ENCODE results near the gene MACROD1.

GRCh38 chr11:64001484-64002420 is 164.2 kb downstream of the MACROD1 start:
- TF ChIP-seq, protein P1, sequence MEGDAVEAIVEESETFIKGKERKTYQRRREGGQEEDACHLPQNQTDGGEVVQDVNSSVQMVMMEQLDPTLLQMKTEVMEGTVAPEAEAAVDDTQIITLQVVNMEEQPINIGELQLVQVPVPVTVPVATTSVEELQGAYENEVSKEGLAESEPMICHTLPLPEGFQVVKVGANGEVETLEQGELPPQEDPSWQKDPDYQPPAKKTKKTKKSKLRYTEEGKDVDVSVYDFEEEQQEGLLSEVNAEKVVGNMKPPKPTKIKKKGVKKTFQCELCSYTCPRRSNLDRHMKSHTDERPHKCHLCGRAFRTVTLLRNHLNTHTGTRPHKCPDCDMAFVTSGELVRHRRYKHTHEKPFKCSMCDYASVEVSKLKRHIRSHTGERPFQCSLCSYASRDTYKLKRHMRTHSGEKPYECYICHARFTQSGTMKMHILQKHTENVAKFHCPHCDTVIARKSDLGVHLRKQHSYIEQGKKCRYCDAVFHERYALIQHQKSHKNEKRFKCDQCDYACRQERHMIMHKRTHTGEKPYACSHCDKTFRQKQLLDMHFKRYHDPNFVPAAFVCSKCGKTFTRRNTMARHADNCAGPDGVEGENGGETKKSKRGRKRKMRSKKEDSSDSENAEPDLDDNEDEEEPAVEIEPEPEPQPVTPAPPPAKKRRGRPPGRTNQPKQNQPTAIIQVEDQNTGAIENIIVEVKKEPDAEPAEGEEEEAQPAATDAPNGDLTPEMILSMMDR (IDR thresholded peaks at IDR 0.05; ENCODE audit: extremely low read depth in 1 of 2, insufficient read depth in 1 of 2, low read depth in 1 of 2, low read length in 2 of 2): no peak
- peak; percentile 44 for TF ChIP-seq POLR2A (IDR thresholded peaks at IDR 0.05; ENCODE audit: low read depth, low read length)
- TF ChIP-seq EZH2 (IDR thresholded peaks at IDR 0.05; ENCODE audit: borderline replicate concordance, low read depth, low read length, severe bottlenecking): no peak
- no peak for TF ChIP-seq MYC (IDR thresholded peaks at IDR 0.05; ENCODE audit: low read depth, low read length)
- TF ChIP-seq, protein P2, sequence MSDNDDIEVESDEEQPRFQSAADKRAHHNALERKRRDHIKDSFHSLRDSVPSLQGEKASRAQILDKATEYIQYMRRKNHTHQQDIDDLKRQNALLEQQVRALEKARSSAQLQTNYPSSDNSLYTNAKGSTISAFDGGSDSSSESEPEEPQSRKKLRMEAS (IDR thresholded peaks at IDR 0.05; ENCODE audit: insufficient read depth, insufficient read length): no peak
- peak; percentile 95 for TF ChIP-seq POLR2AphosphoS5 (IDR thresholded peaks at IDR 0.05; ENCODE audit: insufficient read depth, low read depth, low read length)
- TF ChIP-seq GATA2 (IDR thresholded peaks at IDR 0.05; ENCODE audit: insufficient read depth, insufficient read length, low read depth, low read length): no peak
- no peak for TF ChIP-seq JUN (IDR thresholded peaks at IDR 0.05; ENCODE audit: borderline replicate concordance, insufficient read depth, insufficient read length, low read depth)

Data from endothelial cell of umbilical vein (primary cell).